Suppressor macrophage treated with lipopolysaccharide for 4 hours (primary cell): ENCODE measurements around the gene CFAP45.

Experiments used
- DNase-seq: peaks from one replicate; pipeline ENCODE4 v3.0.0-alpha.2; 2020

The CFAP45 gene, protein sequence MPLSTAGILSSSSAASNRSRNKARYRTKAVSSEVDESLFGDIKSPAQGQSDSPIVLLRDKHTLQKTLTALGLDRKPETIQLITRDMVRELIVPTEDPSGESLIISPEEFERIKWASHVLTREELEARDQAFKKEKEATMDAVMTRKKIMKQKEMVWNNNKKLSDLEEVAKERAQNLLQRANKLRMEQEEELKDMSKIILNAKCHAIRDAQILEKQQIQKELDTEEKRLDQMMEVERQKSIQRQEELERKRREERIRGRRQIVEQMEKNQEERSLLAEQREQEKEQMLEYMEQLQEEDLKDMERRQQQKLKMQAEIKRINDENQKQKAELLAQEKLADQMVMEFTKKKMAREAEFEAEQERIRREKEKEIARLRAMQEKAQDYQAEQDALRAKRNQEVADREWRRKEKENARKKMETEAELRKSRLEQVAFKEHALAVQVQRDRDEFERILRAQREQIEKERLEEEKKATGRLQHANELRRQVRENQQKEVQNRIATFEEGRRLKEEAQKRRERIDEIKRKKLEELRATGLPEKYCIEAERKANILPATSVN

DNA sequence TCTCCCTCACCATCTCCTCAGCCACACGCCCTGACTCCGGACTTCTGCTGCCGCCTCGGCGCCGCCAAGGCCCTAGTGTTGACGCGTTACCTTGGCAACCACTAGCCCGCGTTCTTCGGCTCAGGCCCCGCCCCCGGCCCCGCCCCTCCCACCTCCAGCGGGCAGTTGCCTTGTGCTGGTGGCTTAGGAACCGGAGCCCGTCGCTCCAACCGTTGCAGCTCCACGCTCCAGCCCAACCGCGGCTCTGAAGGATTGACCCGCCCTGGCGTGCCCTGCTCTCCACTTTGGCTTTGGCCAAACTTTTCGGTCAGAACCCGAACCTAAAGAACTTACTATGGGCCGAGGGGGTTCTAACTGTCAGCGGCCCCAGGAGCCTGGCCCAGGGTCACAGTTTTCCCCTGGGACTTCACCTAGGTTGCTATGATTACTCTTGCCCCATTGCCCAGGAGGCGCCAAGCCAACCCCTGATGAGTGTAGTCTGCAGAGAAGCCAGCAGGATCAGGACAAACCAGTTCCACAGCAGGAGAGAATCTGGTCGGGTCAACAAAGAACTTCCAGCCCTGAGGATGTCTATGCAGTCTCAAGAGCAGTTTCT, at the start of gene CFAP45:
TSS of gene CFAP45 (minus strand) at position 80 of the 595 bp plus-strand sequence. CDS start at position 13, 67 bp downstream.
- peak; percentile 55 for DNase-seq

DNA sequence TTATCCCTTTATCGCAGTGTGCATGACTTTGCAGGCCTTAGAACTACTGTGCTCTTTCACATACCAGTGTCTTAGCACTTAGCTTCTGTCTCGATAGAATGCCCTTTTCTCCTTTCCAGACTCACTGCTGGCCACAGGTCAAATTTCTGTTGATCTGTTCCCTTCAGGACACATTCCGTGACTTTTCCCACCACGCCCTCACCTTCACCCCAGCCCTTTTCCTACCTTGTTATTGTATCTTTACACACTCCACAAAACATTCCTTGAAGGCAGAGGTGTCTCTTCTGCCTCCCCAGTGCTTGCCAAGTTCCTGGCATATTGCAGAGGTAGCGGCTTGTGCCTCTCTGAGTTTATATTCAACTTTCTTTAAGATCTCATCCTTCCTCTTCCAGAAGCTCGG, 49.2 kb upstream of the CFAP45 start:
- DNase-seq, result no peak

DNA sequence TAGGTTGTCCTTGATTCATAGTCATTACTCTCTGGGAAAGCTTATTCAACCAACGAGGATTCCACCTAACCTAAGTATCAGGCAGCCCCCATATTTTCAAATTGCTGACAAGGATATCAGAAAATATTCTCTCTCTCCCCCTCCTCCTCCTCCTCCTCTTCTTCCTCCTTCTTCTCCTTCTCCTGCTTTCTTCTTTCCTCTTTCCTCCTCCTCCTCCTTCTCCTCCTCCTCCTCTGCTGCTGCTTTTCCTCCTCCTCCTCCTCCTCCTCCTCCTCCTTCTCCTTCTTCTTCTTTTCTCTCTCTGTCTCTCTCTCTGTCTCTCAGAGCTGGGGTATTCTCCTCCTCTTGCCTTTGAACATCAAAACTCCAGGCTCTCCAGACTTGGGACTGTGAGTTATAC, 48.0 kb upstream of the CFAP45 start:
- no peak for DNase-seq

DNA sequence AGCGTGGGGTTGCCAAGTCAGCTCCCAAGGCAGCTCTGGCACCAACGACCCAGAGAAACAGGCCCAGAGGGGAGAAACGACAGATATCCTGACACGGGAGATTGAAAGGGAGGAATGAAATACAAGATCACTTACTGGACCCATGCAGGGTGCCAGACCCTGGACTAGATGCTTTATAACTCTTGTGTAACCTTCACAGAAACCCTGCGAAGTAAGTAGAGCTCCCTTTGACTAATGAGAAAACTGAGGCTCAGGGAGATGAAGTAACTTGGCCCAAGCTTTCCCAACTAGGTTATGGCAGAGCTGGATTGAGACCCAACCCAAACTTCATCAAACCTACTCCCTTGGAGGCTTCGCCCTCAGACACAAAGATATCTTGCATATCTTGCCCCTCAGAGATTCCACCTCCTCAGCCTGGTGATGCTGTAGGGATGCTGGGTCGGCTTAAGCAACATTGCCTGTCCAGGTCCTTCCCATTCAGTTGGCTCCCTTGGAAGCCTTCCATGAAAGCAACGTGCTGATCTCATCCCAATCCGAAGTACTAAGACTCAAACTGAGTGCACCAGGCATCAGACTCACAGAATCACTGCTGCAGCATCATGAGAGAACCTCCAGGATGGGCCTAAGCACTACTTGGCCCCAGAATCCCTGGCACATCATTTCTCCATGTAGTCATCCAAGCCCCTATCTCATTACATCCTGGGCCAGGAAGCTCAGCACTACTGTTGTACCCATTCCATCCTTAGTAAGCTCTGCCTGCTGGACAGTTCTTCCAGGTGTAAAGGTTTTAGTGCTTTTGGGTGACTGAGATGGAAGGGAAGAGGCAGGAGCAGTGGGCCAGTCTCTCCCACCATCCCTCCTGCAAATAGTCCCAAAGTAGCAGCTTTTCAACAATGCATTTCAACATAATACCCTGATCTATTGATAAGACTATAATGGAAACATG, 46.5 kb upstream of the CFAP45 start:
- DNase-seq, result no peak

DNA sequence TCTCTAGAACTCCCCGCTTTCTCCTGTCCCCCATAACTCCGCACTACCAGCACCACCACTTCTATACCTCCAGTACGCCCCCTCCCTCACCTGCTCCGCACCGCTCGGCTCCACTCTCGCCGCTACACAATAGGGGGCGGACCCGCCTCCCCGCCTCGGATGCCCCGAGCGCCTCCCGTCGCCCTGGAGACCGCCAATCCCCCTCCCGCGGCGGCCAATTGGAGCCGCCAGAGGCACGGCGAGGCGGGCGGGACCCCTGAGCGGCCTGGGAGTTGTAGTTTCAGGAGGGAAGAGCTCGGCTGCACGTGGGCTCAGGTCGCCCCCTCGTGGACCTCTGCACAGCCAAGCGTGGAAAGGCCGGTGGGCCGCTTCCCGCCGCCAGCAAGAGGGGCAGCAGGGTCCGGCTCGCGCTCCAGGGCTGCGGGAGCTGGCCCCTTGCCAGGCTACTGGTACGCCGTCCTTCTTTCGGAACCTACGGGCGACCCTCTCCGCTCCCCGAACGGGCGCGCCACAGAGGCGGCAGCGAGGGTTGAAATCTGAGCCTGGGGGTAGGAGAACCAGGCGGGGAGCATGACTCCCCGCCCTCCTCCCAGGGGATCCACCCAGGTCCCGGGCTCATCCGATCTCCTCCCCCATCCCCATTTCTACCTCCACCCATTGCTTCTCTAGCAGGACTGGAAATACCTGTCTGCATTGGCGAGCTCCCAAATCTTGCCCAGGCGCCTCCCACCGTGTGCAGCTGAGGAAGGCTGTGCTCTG, 45.7 kb upstream of the CFAP45 start, which contains the start of gene IGSF9:
TSS of gene IGSF9 (minus strand) at position 131 of the 759 bp plus-strand sequence. CDS start 2,159 bp downstream, outside the sequence.
- no peak for DNase-seq

DNA sequence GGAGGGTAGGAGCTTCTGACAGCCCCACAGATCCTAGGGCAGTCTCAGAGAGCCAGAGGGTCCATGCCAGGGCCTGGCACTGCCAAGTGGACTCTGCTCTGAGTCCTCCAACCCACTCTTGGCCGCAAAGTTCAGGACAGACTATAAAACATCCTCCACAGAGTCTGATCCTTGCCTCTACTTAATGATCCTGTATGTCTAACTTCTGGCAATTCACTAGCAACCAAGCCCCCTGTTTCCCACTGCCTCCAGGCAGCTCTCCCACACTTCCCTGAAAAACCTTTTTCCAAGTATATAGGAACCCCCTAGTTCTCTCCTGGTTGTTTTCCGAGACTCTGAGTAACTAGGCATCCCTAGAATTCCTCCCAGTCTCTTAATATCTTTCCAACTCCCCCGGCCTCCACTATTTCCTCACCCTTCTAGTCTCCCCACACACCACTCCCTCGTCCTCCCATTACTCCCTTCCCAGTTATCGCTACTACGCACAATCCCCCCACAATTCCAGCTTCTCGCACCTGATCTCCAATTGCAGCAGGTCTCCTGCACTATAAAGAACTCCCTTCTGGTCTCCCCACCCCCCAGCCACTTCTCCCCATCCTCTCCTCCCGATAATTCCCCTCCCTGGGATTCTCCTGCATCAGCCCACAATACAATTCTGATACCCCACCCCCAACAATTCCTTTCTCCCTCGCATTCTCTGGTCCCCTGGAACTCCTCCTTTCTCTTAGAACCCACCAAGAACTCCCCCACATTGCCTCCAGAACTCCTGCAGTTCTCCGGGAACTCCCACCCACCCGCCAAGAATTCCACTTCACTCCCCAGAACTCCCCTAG, 44.9 kb upstream of the CFAP45 start:
- DNase-seq, result no peak

DNA sequence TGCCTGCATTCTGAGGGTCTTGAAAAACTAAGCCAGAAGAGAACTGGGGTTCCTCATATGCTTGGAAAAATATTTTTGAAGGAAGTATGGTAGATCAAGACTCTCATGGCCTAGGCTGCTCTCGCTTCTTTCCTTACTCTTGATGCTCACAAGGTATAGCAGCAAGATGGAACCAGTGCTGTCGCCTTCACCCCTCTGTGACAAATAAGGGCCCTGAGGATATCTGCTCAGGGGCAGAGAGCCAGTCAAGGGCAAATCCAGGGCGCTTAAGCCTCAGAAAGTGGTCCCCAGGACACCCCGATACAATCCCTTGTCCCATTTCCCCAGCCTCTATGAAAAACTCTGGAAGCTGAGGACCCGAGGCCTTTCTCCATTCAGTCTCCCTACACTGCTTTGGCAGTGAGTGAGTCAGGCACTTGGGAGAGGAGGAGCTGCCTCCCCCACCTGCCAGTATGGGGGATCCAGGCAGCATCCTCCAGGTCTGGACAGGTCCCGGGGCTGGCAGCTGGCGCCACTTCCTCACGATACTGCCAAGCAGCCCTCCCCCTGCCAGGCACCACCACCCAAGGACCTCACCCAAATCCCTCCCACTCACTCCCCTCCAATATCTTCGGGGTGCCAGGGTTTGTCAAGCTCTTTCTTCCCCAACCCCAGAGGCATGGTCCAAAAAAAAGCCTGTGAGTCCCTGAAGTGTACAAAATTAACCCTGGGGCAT, 44.1 kb upstream of the CFAP45 start:
- no peak for DNase-seq

DNA sequence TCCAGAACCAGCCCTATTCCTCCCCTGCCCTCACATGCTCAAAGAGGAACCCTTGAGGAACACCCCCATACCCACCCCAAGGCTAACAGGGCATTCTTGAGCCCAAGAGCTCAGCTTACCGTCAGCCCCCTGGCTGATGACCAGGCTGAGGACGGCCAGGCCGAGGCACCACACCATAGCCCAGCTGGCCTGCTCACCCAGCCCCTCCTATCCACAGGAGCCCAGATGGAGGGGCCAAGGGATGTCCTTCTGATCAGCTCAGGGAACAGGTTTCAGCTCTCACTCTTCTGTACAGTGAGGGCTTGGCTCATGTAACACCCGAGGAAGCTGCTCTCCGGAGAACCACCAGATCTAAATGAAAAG, 43.3 kb upstream of the CFAP45 start:
- DNase-seq, result no peak

DNA sequence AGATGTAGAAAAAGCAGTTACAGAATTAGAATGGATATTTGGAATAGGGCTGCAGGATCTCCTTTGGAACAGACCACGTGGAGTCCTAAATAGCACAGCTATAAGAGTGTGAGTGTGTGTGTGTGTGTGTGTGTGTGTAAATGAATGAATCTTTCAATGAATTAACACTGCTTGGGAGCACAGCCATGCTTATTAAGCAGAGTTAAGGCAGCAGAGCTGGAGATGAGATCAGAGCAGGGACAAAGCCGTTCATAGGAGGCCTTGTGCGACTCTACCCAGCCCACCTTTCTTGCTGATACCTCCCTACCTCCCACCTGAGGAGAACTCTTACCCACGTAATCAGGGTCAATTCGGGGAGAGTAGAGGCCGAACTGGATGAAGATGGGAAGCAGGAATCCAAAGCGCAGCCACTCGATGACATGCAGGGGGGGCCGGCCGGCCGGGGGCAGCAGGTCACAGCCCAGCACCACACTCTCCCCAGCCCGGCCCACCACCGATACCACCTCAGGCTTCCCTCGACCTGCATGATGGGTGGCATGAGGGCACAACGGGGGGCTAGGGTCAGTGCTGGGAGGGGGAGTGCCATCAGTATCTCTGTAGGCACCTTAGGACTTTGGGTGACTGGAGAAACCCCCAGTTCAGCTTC, 42.8 kb upstream of the CFAP45 start:
- DNase-seq, result no peak

DNA sequence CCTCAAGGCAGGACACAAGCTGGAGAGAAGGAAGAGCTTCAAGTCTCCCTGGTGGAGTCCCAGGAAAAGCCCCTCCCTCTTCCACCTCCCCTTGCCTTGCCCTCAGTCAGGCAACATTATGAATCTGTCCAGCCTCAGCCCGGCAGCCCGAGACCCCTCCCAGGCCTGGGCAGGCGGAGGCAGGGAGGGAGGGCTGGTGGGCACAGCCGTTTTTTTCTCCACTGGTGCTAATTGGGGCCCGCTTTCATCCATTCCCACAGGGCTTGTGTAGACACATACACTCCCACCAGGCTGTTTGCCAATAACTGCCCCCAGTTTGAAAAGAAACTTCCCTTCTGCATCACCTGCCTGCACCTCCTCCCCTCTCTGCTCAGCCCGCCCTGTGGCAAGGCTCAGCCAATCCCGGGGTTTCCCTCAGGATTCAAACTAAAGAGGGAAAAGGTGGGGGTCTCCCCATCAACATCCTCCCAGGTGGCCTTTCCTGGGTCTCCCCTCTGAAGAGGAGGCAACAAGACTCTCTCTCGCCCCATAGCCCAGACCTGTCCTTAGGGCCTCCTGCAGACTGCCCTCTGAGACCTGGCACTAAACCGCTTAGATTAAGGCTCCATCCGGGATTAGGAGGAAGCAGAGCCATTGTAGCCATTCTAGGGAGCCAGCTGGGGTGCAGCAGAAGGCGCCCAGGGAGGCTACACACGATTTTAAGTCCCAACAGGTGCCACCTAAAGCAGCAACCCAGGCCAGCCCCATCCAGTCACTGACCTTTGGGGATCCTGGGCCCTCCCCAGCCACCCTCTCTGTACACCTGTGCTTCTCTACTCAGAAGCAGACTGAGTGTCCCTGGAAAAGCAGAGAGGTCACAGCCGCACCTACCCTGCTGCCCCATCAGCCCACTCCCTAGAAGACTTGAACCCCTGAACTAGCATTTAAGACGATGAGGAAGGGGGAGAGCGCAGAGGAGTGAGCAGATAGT, 41.9 kb upstream of the CFAP45 start:
- no peak for DNase-seq

DNA sequence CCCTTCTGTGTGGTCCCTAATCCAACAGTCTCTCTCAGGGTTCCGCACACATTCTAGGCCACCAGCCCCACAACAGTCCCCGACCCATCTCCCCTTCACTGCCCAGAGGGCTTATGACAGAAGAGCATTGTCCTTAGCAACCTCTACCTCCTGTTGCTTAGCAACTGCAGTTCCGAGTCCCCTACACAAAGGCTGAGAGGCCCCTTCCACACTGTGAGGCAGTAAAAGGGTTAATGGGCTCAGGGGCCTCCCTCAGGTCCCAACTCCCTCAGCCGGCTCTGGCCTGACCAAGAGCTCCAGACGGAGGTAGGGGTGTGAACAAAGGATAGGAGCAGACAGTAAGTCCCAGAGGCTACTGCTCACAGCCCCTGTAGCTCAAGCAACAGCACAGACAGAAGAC, 41.2 kb upstream of the CFAP45 start:
- no peak for DNase-seq

DNA sequence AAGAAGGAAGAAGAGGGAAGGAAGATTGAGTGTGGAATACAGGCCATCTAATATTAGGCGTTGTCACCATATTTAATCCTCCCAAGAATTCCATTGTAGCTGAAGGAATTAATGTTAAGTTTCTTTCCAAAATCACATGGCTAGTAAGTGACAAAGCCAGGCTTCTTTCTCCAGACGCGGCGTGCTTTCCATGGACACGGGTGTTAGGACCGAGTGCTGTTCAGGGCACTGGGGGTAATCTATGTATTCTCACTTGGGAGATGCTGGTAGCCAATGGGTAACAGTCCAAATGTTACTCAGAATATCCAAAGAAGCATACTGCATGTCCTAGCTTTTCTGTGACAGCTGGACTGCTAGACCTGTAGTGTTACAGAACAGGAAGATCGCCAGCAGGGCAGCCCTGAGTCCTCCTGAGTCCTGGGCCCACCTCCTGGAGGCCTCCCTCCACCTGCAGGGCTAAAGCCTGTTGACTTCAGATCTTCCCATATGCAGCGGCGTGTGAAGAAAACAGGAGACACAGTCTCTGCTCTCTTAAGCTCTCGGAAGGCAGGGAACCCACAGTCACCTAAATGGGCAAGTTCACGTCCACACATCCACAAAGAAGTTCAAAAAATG, 40.1 kb upstream of the CFAP45 start:
- DNase-seq, result no peak

DNA sequence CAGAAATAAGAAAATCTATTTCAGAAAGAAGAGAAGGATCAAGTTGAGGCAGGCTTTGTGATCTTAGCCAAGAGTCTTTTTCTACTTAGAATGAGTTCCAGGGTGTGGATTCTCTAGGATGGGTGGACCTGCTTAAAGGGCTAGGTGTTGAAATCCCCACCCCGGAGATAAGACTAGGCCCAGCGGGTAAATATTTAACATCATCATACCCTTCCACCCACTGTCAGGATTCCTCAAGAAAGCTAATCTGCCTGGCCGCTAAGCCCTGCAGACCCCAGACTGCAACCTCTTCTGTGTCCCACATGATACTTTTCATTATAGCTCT, 39.7 kb upstream of the CFAP45 start:
- no peak for DNase-seq

DNA sequence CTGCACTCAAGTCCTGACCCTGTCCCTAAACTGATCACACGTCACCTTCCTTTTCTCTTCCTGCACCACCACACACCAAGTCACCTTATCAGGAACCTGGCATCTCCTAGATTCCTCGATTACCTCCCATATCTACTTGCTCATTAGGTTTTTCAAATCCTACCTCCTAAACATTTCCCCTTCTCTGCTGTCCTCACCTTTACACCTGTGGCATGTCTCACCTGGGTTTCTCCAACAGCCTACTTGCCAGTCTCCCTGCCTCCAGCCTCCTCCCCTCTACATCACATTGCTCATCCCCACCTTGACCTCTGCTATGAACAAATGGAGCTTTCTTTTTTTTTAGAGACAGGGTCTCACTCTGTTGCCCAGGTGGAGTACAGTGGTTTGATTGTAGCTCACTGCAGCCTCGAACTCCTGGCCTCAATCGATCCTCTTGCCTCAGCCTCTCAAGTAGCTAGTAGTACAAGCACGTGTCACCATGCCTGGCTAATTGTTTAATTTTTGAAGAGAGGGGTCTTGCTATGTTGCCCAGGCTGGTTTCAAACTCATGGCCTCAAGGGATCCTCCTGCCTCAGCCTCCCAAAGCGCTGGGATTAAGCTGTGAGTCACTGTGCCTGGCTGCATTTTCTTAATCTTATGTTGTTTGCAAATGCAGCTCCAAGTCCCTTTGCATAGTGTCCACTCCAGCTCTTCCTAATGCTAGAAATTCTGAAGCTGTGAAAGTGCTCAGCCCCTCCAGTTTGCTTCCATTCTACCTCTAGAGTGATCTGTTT, 39.1 kb upstream of the CFAP45 start:
- no peak for DNase-seq

DNA sequence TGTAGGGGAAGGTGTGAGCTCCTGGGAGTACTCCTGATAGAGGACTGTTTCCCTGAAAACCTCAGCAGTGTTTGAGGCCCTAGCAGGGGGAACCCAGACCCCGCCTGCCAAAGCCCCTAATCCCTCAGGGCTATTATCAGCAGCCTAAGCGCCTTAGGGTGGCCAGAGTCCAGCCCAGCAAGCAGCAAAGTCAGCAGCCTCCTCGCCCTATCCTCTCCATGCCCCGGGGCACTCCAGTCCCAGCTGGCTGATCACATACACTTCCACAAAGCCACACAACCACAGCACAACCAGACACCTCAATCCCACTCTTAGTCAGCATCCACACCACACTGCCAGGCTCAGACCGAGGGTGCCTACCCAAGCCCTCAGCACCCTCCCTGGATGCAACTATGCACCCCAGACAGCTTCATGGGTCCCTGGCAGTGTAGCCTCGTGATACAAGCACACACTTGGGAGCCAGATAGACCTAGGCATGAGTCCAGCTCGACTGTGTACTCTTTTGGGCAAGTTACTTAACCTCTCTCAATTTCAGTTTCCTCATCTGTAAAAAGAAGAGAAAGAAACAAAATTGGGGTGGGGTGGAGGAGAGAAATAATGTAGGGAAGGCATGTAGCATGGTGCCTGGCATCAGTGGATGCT, 38.4 kb upstream of the CFAP45 start:
- no peak for DNase-seq

DNA sequence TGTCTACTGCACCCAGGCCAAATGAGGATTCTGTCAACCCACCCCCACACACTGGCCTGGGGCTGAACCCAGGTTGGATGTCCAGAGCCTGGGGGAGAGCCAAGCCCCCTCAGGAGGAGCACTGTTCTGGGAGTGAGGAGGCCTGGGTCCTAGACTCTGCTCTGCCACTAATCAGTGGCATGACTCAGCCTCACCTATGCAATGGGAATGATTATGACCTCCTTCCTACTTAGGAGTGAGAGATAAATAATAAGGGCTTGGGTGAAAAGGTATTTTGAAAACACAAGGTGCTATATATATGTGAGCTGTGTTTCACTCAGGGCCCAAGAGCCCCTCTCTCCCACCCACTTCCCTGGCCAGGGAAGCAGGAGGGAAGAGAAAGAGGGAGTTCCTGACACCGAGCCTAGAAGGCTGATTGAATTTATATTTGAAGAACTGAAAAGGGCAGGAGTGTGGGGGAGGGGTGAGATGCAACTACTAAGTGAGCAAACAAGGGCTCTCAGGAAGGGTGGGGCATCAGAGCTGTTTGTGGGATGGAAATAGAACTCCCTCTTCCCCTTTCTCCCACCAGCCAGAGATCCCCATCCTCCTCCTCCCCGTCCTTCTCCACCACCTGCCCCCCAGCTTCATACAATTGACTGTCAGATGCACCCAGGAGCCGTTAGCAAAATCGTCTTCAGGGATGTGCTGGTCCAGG, 37.2 kb upstream of the CFAP45 start:
- DNase-seq, result peak; percentile 70
